Fibroblast of skin of right quadriceps (primary cell): ENCODE data around the gene USP6NL.
A peak's percentile ranks its signal among the peaks of the same experiment; 100 is the strongest.

ENCODE experiments used
- DNase-seq: peaks from one replicate; pipeline ENCODE4 v3.0.0-alpha.2; 2013

The USP6NL gene

DNA sequence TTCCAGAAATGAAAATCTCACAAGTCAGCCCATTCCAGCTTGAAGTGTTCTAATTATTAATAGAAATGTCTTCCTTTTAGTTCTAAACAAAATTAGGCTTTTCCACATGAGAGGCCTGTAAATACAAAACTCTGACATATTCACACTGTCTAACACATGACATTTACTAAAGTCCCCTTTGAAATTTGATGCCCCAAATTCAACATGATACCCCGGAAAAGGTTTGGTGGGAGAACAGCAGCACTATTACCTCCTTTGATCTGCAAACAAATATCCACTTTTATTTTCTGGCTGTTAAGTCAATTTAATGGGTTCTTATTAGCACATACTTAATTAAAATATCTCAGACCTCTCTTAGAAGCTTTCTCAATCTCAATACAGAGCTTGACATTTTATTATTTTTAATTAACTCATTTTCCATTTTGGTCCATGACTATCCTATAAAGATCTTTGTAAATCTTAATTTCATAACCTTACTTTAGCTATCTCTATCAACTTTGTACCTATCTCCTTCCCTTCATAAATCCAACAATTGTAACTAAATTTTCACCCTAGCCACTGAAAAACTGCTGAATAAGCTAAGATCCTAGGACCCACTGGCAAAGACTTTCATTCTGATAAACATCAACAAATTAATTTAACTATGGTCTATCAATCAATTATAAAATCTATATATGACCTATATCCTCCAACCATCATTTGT lies 63.2 kb downstream of the USP6NL start:
- DNase-seq: no peak

DNA sequence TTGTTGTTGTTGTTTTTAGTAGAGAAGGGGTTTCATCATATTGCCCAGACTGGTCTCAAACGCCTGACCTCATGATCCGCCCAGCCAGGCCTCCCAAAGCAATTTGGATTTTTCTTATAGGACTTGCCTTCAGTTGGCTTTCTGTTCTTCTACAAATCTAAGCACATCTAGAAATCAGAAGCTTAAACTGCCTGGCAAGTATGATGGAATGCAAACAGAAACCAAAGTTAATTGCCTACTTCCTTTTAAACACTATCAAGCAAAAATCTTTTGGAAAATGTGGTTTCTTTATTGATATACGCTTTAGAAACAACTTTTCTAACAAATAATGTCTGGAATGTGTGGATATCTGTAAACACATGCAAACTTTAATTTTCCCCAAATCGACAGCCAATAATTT lies 64.9 kb downstream of the USP6NL start:
- DNase-seq: peak; percentile 52

DNA sequence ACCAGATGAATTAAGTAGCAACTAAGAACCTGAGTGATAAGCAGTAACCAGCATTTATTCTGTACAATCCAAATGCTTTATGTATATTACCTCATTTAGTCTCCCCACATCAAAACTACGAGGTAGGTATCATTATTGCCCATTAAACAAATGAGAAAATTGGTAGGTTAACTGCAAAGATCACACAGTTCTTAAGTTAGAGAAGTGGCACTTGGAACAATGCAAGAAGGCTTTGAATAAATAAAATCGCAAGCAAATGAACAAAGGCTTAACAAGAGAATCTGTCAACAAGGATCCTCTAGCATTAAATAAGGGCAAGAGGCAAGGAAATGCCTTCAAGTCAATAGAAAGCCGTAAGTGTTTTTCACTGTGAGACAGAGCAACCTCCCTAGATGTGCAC lies 70.2 kb downstream of the USP6NL start:
- no peak for DNase-seq

DNA sequence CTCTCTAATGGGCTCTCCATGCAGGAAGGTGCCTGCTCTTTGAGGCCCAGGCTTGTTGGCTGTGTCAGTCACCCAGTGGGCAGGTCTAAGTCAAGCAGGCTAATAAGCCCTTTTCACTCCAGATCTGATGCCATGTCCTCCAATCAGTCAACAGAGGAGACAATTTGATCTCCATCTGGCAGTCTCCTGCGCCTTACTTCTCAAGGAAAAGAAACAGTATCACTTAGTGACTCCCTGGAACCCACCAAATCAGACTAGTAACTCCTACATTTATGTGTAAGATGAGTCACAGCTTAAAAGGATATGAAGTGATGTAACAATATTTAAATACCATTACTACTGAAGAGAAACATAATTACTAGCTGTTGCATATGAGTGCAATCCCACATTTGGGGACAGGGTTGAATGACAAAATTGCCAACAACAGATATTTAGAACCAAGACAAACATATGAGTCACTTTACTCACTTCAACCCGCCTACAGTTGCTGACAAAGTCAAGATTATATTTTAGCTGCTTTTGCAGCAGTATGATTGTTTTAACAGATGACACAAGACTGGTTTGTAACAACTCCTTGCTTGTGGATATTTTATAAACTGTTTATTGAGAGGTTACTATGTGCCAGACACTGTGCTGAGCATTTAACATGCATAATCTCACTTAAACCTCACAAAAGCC lies 72.1 kb downstream of the USP6NL start:
- peak; percentile 54 for DNase-seq

DNA sequence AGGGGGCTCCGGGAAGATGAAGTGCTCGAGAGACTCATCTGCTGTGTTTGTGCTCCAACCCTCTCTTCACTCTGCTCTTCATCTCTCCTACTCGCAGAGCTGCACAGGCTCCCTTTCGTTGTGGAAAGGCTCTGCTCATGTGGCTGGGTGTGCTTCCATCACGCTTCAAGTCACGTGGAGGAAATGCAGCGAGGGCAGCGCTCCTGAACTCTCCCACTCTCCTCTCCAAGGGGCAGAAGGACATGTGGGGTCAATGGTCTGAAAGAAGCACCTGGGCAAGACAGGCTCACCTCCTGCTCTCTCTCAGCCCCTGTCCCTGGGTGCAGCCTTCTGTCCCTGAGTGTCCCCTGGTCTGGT lies 72.6 kb downstream of the USP6NL start:
- no peak for DNase-seq

DNA sequence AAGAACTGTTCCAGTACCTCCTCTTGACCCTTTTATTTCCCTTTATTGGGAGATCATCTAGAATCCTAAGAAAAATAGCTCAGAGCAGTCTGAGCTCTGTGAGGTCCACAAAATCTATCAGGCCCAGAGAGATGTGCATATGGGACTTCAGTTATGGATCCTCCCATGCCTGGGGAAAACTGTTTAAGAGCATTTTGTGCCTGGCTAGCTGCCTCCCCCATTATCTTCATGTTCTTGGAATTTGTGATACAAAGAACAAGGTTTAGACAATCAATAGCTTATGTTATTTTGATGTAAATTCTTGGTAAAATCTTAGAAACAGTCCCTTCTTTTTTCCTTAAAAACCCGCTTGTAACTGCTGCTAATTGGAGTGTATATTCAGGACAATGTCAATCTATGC lies 75.2 kb downstream of the USP6NL start:
- DNase-seq: no peak

- no peak for DNase-seq
Measured at GRCh38 chr10:11535346-11535959, 76.0 kb downstream of the USP6NL start.

- DNase-seq: peak; percentile 22
Measured at GRCh38 chr10:11533328-11533781, 78.1 kb downstream of the USP6NL start.

- no peak for DNase-seq
Measured at GRCh38 chr10:11532306-11532705, 79.1 kb downstream of the USP6NL start.

DNA sequence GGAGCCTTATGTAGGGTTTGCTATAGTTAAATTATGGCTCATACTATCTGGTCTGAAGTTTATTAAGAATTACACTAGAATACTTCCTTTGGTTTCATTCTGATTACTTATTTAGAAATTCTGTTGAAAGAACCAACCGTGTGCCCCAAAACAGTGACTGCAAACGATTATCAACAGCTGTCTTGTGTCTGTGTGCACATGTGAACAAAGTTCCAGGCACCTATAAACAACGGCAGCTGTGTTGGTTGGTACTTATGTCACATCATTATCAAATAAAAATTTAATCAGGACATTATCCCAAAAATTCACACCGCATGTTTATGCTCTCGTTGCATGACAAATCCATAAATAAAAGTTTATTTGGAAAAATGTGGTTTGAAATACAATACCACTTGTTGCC lies 80.6 kb downstream of the USP6NL start:
- no peak for DNase-seq

GRCh38 chr10:11529276-11529903 lies 82.1 kb downstream of the USP6NL start:
- DNase-seq: no peak

DNA sequence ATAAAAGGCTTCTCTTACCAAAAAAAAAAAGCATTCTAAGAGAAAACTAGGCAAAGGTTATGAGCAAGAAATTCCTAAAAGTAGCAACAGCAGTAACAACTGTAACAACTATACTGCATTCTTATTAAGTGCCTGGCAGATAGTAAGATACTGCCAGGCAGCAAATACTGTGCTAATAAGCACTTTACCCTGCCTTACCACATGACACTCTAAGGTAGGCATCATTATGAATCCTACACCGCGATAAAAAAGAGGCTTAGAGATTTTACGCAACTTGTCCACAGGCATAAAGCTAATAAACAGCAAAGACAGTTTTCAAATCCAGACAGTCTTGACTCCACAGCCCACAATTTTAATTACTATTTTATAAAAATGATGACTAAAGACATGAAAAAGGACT lies 83.2 kb downstream of the USP6NL start:
- DNase-seq: no peak

DNA sequence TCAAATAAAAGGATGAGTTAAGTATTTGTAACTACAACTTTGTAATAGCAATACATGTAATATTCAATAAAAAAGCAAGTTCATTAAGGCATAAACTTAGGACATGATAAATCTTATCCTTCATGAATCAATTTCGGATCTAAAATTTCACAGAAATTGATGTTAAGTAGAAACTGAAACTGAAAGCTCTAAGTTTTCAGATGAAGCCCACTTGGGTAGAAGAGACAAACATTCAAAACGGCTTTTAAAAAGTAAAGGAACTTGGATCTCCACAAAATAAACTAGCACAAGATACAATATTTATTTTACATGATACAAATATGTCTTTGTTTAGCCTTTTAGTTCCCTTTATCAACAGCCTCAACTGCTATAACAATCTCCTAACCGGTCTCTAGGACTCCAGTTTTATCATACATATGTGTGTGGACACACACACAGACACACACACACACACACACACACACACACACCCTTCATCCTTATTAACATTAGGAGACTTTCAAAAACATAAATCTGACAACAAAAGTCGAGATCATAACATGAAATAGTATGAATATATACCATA lies 83.7 kb downstream of the USP6NL start:
- no peak for DNase-seq

- no peak for DNase-seq
Measured at GRCh38 chr10:11527068-11527467, 84.4 kb downstream of the USP6NL start.

DNA sequence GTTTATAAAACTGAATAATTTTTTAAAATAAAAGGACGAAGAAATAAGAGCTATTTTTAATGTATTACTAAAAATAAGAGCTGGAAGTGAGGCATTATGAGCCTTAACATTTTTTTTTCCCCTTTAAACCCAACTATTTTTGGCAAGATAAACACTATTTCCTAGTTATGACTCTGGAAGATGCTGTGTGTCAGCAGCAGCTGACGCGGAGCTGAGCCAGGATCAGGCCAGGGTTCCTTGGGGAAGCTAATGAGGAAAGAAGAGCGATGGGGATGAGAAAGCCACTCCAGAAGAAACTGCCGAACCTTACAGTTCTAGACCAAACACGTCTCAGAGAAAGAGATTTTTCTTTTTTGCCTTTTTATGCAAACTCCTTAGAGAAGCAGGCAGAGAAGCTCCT lies 85.9 kb downstream of the USP6NL start:
- DNase-seq: peak; percentile 8

DNA sequence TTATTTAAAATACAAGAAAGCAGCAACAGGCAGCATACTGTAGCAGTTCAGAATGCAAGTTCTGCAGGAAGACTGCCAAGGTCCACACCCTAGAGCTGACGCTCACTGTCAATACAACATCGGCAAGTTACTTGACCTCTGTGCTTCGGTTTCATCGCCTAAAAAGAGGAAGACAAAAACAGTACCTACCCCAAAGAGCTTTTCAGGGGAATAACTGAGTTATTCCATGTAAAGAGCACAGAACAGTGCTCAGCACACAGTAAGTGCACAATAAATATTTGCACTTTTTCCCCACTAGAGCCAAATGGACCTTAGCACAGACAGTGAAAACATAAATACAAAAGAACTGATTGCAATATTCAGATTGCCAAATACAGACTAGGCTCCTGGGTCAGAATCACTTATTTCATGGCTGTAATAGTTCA lies 88.6 kb downstream of the USP6NL start:
- DNase-seq: no peak

GRCh38 chr10:11521860-11522259 lies 89.6 kb downstream of the USP6NL start:
- DNase-seq: peak; percentile 6

- no peak for DNase-seq
Measured at GRCh38 chr10:11520892-11521291, 90.6 kb downstream of the USP6NL start.

GRCh38 chr10:11517150-11517549 lies 94.3 kb downstream of the USP6NL start:
- no peak for DNase-seq

- no peak for DNase-seq
Measured at GRCh38 chr10:11516431-11516746, 95.1 kb downstream of the USP6NL start.

GRCh38 chr10:11515596-11516430 lies 95.6 kb downstream of the USP6NL start:
- DNase-seq: peak; percentile 57

DNA sequence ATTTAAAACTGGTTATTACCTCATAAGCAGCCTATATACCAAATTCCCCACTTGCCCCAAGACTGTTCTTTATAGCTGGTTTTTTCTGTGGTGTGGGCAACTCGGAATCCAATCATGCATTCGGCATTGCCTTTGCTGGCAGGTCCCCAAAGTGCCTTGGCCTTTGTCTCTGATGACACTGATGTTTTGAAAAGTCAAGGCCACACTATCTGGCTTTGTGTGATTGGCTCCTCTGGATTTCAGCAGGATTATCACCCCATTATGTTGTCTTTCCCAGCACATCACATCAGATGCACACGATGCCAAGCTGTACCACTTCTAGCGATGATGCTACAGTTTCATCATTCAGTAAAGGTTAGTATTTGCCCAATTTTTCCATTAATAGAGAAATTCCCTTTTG lies 97.7 kb downstream of the USP6NL start:
- no peak for DNase-seq

DNA sequence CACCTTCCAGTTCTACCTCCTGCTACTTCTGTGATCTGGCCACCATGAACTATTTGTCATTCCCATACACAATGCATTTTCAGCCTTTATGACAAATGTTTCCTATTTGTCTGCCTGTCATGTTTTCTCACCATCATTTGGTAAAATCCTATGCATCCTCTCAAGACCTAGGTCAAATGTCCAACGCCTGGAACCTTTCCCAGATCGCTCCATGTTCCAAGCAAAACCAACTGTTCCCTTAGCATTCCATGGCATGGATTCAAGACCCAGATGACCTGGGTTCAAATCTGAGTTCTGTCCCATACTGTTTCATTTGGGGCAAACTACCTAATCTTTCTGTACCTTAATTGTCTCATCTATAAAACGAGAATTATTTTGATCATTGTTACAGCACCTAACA lies 98.9 kb downstream of the USP6NL start:
- no peak for DNase-seq
